NCI-H82 treated with DMSO at 0.1 percent for 48 hours (cell line): ENCODE data around the gene BUB3.
A peak's percentile ranks its signal among the peaks of the same experiment; 100 is the strongest.

Source experiments
- DNase-seq: peaks from one replicate; lab custom pipeline; 2025; ENCODE audit not compliant: unreplicated experiment; lab: John Stamatoyannopoulos, UW

Gene BUB3

GRCh38 chr10:123140983-123141390 lies 13.2 kb upstream of the BUB3 start:
- DNase-seq, result no peak

- no peak for DNase-seq
These were observed 12.2 kb upstream of the BUB3 start for GRCh38 chr10:123141791-123142700.

- no peak for DNase-seq
These were observed 11.5 kb upstream of the BUB3 start for GRCh38 chr10:123142701-123143161.

- DNase-seq, result no peak
These were observed 10.9 kb upstream of the BUB3 start for GRCh38 chr10:123143162-123143824.

GRCh38 chr10:123143825-123144168 lies 10.4 kb upstream of the BUB3 start:
- no peak for DNase-seq

GRCh38 chr10:123144697-123145541 lies 9.3 kb upstream of the BUB3 start:
- no peak for DNase-seq

GRCh38 chr10:123145542-123146012 lies 8.6 kb upstream of the BUB3 start:
- no peak for DNase-seq

GRCh38 chr10:123146013-123146893 lies 7.9 kb upstream of the BUB3 start:
- peak; percentile 48 for DNase-seq

GRCh38 chr10:123146894-123147634 lies 7.1 kb upstream of the BUB3 start:
- no peak for DNase-seq

GRCh38 chr10:123147635-123148413 lies 6.4 kb upstream of the BUB3 start, which contains the start of gene HMX2:
Gene HMX2, plus strand, starts transcription at chr10:123148136. Its CDS starts 243 bp downstream, at chr10:123148379.
- no peak for DNase-seq

- DNase-seq, result no peak
These were observed 5.6 kb upstream of the BUB3 start for GRCh38 chr10:123148414-123149161.

- DNase-seq, result no peak
These were observed 5.0 kb upstream of the BUB3 start for GRCh38 chr10:123149162-123149567.

- DNase-seq, result no peak
These were observed 4.5 kb upstream of the BUB3 start for GRCh38 chr10:123149568-123150270.

GRCh38 chr10:123150271-123150985 lies 3.8 kb upstream of the BUB3 start:
- no peak for DNase-seq

- DNase-seq, result no peak
These were observed 3.0 kb upstream of the BUB3 start for GRCh38 chr10:123150986-123151736.

- DNase-seq, result no peak
These were observed 2.5 kb upstream of the BUB3 start for GRCh38 chr10:123151737-123152135.
